Measurements from ENCODE around the gene RASAL2.

The RASAL2 gene

DNA sequence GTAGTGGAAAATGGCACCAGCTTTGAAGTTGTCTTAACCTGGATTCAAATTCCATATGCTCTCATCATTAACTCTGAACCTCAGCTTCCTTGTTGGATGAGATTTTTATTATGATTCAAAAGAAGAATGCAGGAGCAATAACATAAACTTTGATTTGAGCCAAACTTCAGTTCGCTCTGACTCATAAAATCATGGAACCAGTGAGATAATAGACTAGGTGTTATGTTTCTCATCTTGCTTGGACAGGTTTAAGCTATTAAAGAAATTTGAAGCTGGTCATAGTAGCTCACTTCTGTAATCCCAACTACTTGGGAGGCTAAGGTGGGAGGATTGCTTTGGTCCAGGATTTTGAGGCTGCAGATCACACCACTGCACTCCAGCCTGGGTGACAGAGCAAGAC lies 230.1 kb downstream of the RASAL2 start:
- Histone ChIP-seq H3K4me3 (ENCODE audit: low read length) (no peak overlapping the region), H3K27ac (ENCODE audit: low read depth, low read length) (no peak overlapping the region), H3K36me3 (ENCODE audit: insufficient read depth, low read length) (no peaks in the 10 kb centered on the region), H3K4me1 (ENCODE audit: insufficient read depth, low read length) (peaks cover 6% of the 10 kb centered on the region; the same call in 1 of the 2 replicates), H3K27me3 (ENCODE audit: insufficient read depth, low read length) (no peaks in the 10 kb centered on the region), H3K9me3 (ENCODE audit: insufficient read depth, low read depth, low read length) (no peaks in the 10 kb centered on the region), H3K9ac (ENCODE audit: low read depth, low read length) (no peak overlapping the region)
- 91% methylated on average over 1 of the region's 1 CpG for WGBS

DNA sequence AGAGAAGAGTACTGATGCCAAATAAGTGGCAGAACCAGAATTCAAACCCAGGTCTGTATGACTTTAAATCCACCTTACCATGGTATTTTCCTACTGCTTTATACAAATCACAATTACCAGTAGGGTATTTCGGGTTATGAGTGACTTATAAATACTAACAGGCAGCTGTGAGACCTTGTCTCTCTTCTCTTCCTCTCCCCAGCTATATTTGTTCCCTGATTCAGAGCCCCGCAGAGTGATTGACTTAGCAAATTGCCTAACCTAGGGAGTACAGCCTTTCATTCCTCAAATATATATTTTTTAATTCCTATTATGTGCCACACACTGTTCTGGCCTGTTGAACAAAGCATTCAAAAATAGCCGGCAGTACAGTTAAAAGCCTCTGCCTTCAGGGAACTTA lies 234.8 kb downstream of the RASAL2 start:
- 96% methylated on average over 3 of the region's 3 CpGs for WGBS
- Histone ChIP-seq H3K36me3 (ENCODE audit: insufficient read depth, low read length) (no peaks in the 10 kb centered on the region), H3K4me1 (ENCODE audit: insufficient read depth, low read length) (peaks cover 6% of the 10 kb centered on the region; the same call in 1 of the 2 replicates), H3K4me3 (ENCODE audit: low read length) (no peak overlapping the region), H3K9ac (ENCODE audit: low read depth, low read length) (no peak overlapping the region), H3K27ac (ENCODE audit: low read depth, low read length) (no peak overlapping the region), H3K27me3 (ENCODE audit: insufficient read depth, low read length) (no peaks in the 10 kb centered on the region), H3K9me3 (ENCODE audit: insufficient read depth, low read depth, low read length) (no peaks in the 10 kb centered on the region)

DNA sequence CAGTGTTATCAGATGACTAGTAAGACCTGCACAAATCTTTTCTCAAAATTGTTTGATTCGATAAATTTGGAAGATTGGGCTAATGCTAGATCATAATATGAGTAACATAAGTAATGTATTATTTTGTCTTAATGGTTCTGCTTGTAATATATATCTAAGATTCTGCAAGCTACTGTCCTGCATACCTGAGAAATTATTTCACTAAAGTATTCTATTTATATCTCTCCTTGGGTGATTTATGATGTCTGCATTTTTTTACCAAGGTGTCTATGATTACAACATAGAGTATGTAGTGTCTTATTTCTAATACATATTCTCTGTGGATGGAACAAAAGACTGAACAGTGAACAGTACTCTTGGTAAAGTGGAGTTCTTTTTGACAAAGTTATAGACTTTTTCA lies 236.2 kb downstream of the RASAL2 start:
- H3K4me3 ChIP-seq (ENCODE audit: low read length): no peak overlapping the region
- no peaks in the 10 kb centered on the region for H3K36me3 ChIP-seq (ENCODE audit: insufficient read depth, low read length)
- H3K9me3 ChIP-seq (ENCODE audit: insufficient read depth, low read depth, low read length): no peaks in the 10 kb centered on the region
- 67% methylated on average over 1 of the region's 1 CpG for WGBS
- H3K27ac ChIP-seq (ENCODE audit: low read depth, low read length): no peak overlapping the region
- H3K9ac ChIP-seq (ENCODE audit: low read depth, low read length): no peak overlapping the region
- peaks cover 3% of the 10 kb centered on the region; the same call in 1 of the 2 replicates for H3K4me1 ChIP-seq (ENCODE audit: insufficient read depth, low read length)
- no peaks in the 10 kb centered on the region for H3K27me3 ChIP-seq (ENCODE audit: insufficient read depth, low read length)

DNA sequence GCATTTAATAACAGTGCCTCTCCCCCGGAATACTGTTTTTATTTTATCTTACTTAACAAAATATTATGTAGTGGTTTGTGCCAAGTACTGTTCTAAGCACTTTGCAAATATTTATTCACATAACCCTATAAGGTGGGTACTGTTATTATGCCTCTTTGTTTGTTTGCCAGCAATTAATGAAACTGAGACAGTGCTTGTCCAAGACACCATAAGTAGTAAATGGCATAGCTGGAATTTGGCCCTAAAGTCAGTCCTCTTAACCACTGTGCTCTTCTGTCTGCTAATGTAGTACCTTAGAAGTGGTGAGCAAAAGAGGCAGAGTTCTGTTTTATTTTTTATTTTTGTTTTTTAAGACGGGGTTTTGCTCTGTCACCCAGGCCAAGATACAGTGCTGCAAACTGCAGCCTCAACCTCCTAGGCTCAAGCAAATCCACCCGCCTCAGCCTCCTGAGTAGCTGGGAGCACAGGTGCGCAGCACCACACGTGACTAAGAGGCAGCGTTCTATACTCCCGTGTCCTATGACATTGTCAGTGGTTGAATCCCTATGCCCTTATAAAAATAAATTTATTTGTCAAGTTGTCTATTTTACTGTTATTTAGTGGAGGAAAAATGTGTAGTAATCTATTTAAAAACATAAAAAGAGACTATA lies 237.1 kb downstream of the RASAL2 start:
- Histone ChIP-seq H3K9ac (ENCODE audit: low read depth, low read length) (no peak overlapping the region), H3K4me3 (ENCODE audit: low read length) (no peak overlapping the region), H3K36me3 (ENCODE audit: insufficient read depth, low read length) (no peaks in the 10 kb centered on the region), H3K27ac (ENCODE audit: low read depth, low read length) (no peak overlapping the region), H3K4me1 (ENCODE audit: insufficient read depth, low read length) (peaks cover 3% of the 10 kb centered on the region; the same call in 1 of the 2 replicates), H3K27me3 (ENCODE audit: insufficient read depth, low read length) (no peaks in the 10 kb centered on the region), H3K9me3 (ENCODE audit: insufficient read depth, low read depth, low read length) (no peaks in the 10 kb centered on the region)
- WGBS: 95% methylated on average over 6 of the region's 7 CpGs

DNA sequence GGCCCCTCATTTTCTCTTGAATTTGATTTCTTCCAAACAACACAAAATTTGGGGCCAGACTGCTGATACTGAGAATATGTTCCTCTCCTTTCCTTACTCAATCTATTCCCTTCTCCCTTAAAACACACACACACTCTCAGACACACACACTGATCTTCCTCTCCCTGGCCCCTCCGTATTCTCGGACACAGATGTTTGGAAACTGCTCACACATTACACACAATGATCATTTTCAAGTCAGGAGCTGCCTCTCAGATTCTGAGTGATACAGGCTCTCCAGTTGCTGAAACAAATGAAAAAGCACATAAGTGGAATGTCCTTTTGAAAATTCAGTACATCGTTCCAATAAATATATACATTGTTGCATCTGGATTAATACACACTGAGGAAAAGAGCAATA lies 241.5 kb downstream of the RASAL2 start:
- H3K27me3 ChIP-seq (ENCODE audit: insufficient read depth, low read length): no peaks in the 10 kb centered on the region
- no peaks in the 10 kb centered on the region for H3K9me3 ChIP-seq (ENCODE audit: insufficient read depth, low read depth, low read length)
- no peaks in the 10 kb centered on the region for H3K36me3 ChIP-seq (ENCODE audit: insufficient read depth, low read length)
- 93% methylated on average over 2 of the region's 3 CpGs for WGBS
- H3K4me1 ChIP-seq (ENCODE audit: insufficient read depth, low read length): peaks cover 12% of the 10 kb centered on the region
- H3K4me3 ChIP-seq (ENCODE audit: low read length): no peak overlapping the region
- no peak overlapping the region for H3K9ac ChIP-seq (ENCODE audit: low read depth, low read length)
- no peak overlapping the region for H3K27ac ChIP-seq (ENCODE audit: low read depth, low read length)

DNA sequence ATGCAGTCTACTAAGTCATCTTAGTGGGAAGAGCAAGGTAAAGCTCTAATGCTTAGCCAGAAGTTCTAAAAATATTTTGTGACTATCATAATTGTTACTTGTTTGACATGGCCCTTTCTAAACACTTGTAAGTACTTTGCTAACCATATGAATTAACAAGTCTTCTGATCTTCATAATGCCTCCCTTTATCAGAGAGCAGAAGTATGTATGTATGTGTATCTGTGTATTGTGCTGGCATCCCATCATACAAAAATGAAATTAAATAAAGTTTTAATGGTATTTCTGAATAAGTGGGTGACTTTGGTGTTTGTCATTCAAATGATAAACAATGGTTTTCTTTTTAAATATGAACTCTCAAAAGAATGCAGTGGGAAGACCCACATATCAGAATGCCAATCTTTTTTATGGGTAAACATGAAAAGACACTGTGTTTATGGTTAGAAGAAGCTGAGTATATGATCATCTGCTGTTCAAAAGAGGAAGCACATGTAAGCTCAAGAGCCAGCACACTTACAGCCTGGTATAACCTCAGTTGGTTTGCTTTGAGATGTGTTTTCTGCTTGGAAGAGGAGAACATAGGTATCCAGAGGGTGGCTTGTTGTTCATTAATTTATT lies 243.3 kb downstream of the RASAL2 start:
- no peaks in the 10 kb centered on the region for H3K27me3 ChIP-seq (ENCODE audit: insufficient read depth, low read length)
- H3K4me1 ChIP-seq (ENCODE audit: insufficient read depth, low read length): peaks cover 27% of the 10 kb centered on the region
- H3K9ac ChIP-seq (ENCODE audit: low read depth, low read length): no peak overlapping the region
- no peak overlapping the region for H3K4me3 ChIP-seq (ENCODE audit: low read length)
- no peaks in the 10 kb centered on the region for H3K9me3 ChIP-seq (ENCODE audit: insufficient read depth, low read depth, low read length)
- no peaks in the 10 kb centered on the region for H3K36me3 ChIP-seq (ENCODE audit: insufficient read depth, low read length)
- no peak overlapping the region for H3K27ac ChIP-seq (ENCODE audit: low read depth, low read length)

DNA sequence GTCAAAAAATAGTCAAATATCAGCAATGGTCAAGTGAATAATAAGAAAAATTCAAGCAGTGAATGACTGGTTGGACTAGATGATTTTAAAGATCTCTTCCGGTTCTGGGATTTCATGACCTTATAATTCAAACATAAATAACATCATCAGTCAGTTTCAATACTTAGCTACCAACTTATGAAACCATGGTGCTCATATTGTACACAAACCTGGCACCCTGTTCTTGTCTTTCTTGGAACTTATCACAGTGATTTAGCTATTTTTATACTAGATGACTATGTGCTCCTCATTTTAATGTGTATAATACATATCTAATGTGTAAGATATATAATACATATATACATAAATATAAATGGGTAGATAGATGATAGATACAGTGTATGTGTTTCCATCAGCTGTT lies 245.9 kb downstream of the RASAL2 start:
- H3K9ac ChIP-seq (ENCODE audit: low read depth, low read length): no peak overlapping the region
- no peaks in the 10 kb centered on the region for H3K36me3 ChIP-seq (ENCODE audit: insufficient read depth, low read length)
- 100% methylated on average over 1 of the region's 1 CpG for WGBS
- H3K27ac ChIP-seq (ENCODE audit: low read depth, low read length): no peak overlapping the region
- no peaks in the 10 kb centered on the region for H3K27me3 ChIP-seq (ENCODE audit: insufficient read depth, low read length)
- no peaks in the 10 kb centered on the region for H3K9me3 ChIP-seq (ENCODE audit: insufficient read depth, low read depth, low read length)
- H3K4me1 ChIP-seq (ENCODE audit: insufficient read depth, low read length): peaks cover 52% of the 10 kb centered on the region
- H3K4me3 ChIP-seq (ENCODE audit: low read length): no peak overlapping the region

DNA sequence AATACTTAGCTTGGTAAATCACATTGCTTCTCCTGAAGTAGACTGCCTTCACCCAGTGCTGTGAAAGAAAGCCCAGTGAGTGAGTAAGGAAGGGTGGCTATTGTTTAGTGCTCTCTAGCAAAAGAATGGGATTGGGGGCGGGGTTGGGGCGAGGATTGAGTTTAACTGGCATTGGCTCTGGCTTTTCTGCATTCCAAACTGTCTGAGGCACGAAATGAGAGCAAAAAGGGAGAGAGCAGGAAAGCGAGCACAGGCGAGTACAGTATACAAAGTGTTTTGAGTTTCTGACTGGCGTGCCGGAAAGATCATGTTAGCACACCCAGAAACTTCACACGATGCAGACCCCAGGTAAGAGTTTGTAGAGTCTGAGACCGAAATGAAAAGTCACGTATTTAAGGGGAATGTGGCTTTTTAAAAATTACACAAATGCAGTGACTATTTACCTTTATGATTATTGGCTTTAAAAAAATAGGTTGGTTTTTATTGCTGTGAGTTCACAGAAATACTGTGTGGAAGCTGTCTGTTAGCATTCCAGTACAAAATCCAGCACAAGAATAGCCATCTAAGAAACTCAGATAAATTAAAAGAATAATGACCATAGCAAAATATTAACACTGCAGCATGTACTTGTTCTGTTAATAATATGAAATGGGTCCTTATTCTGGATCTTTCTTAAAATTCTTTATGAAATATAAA lies 247.5 kb downstream of the RASAL2 start:
- peak overlapping the region; percentile 86 for H3K27ac ChIP-seq (ENCODE audit: low read depth, low read length)
- peak overlapping the region; percentile 74 for H3K9ac ChIP-seq (ENCODE audit: low read depth, low read length)
- no peaks in the 10 kb centered on the region for H3K27me3 ChIP-seq (ENCODE audit: insufficient read depth, low read length)
- WGBS: 12% methylated on average over 10 of the region's 10 CpGs
- H3K36me3 ChIP-seq (ENCODE audit: insufficient read depth, low read length): no peaks in the 10 kb centered on the region
- H3K4me1 ChIP-seq (ENCODE audit: insufficient read depth, low read length): peaks cover 66% of the 10 kb centered on the region
- H3K4me3 ChIP-seq (ENCODE audit: low read length): peak overlapping the region; percentile 55
- H3K9me3 ChIP-seq (ENCODE audit: insufficient read depth, low read depth, low read length): no peaks in the 10 kb centered on the region

DNA sequence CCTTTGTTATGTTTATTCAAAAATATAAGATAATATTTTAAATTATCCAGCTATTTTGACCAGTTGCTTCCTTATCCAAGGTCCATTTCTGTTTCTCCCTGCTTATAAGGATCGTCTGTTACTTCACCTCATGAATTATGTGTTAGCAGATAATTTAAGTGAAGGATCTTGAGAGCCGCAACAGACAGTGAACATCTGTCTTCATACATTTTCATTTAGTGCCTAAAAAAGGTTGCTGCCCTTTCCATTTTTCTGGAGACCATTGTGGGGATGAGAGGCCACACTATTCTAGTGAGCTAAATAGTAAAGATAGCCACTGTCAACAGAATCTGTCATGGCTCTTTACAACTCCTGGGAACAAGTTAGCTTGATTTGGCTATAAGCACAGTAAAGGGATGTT lies 248.8 kb downstream of the RASAL2 start:
- H3K27me3 ChIP-seq (ENCODE audit: insufficient read depth, low read length): no peaks in the 10 kb centered on the region
- 78% methylated on average over 2 of the region's 2 CpGs for WGBS
- 0 out of 2 replicates have a peak overlapping the region, but pooled peaks have one; percentile 22 for H3K9ac ChIP-seq (ENCODE audit: low read depth, low read length)
- peak overlapping the region; percentile 66 for H3K27ac ChIP-seq (ENCODE audit: low read depth, low read length)
- no peaks in the 10 kb centered on the region for H3K36me3 ChIP-seq (ENCODE audit: insufficient read depth, low read length)
- peaks cover 66% of the 10 kb centered on the region for H3K4me1 ChIP-seq (ENCODE audit: insufficient read depth, low read length)
- H3K9me3 ChIP-seq (ENCODE audit: insufficient read depth, low read depth, low read length): 0 out of 2 replicates have a peak, but pooled peaks cover 2% of the 10 kb centered on the region
- H3K4me3 ChIP-seq (ENCODE audit: low read length): no peak overlapping the region

DNA sequence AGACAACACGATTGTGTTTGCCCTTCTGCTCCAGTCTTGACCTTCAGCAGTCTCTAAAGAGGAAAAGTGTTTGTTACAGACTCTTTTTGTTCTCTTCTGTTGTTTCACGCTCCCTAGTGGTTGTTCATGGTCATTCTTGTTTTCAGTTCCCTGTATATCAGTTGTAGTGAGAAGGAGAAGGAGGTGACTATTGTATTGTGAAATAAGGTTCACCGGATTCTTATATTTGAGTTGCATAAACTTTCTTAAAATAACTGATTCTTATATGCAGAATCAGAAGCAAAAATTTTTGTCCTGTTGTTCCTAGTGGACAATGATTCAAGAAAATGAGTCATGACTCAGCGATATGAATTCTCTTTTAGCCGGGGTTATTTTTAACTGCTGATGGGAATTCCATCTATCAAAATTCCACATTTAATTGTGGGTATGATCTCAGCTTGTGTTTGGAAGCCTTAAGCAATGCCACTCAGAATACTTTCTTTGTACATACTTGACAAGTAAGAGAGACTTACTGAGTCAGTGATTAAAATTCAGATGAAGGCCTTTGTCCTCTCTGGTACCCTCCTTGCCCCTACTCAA lies 250.7 kb downstream of the RASAL2 start:
- Histone ChIP-seq H3K9ac (ENCODE audit: low read depth, low read length) (peak overlapping the region; percentile 5; the same call in 1 of the 2 replicates), H3K9me3 (ENCODE audit: insufficient read depth, low read depth, low read length) (0 out of 2 replicates have a peak, but pooled peaks cover 4% of the 10 kb centered on the region), H3K27me3 (ENCODE audit: insufficient read depth, low read length) (no peaks in the 10 kb centered on the region), H3K36me3 (ENCODE audit: insufficient read depth, low read length) (no peaks in the 10 kb centered on the region), H3K4me1 (ENCODE audit: insufficient read depth, low read length) (peaks cover 61% of the 10 kb centered on the region), H3K27ac (ENCODE audit: low read depth, low read length) (peak overlapping the region; percentile 37), H3K4me3 (ENCODE audit: low read length) (0 out of 2 replicates have a peak overlapping the region, but pooled peaks have one; percentile 0)
- WGBS: 34% methylated on average over 3 of the region's 5 CpGs

DNA sequence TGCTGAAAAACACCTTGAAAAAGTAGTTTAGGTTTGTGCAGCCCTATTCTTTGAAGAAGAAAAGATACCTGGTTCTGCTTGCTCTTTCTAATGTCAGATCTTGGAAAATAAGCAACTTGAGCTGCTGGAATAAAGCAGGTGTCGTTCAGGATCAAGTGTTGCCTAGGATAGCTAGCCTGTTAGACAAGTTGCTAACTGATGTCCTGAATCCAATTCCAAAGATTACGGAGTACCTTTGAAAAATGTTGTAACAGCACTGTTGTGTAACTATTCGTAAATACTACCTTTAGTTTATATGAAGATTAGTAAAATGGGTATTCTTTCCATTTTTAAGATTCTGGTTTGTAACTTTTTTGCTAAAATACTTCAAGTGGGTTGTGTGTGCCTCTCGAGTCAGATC lies 251.3 kb downstream of the RASAL2 start:
- H3K27me3 ChIP-seq (ENCODE audit: insufficient read depth, low read length): no peaks in the 10 kb centered on the region
- H3K4me1 ChIP-seq (ENCODE audit: insufficient read depth, low read length): peaks cover 55% of the 10 kb centered on the region
- H3K27ac ChIP-seq (ENCODE audit: low read depth, low read length): peak overlapping the region; percentile 9; the same call in 1 of the 2 replicates
- H3K4me3 ChIP-seq (ENCODE audit: low read length): 0 out of 2 replicates have a peak overlapping the region, but pooled peaks have one; percentile 0
- peak overlapping the region; percentile 5; the same call in 1 of the 2 replicates for H3K9ac ChIP-seq (ENCODE audit: low read depth, low read length)
- WGBS: 87% methylated on average over 4 of the region's 4 CpGs
- no peaks in the 10 kb centered on the region for H3K36me3 ChIP-seq (ENCODE audit: insufficient read depth, low read length)
- H3K9me3 ChIP-seq (ENCODE audit: insufficient read depth, low read depth, low read length): 0 out of 2 replicates have a peak, but pooled peaks cover 4% of the 10 kb centered on the region
